Activated CD4-positive, alpha-beta T cell treated with anti-CD3 and anti-CD28 coated beads for 1 hour (primary cell): Measurements from ENCODE around the gene C1QTNF3.
"Not testable (repeated sequence)": the region's sequence is repeated elsewhere in the genome, so short reads cannot be mapped to it uniquely, and the experiment has no call there.

Source experiments
- DNase-seq: peaks from one replicate; pipeline ENCODE4 v3.0.0-alpha.2; 2020

Gene C1QTNF3

GRCh38 chr5:34017254-34017653, 25.8 kb downstream of the C1QTNF3 start:
- no peak for DNase-seq

- no peak for DNase-seq
Observed at GRCh38 chr5:34016750-34017149, 26.3 kb downstream of the C1QTNF3 start.

- no peak for DNase-seq
Observed at GRCh38 chr5:34016222-34016621, 26.8 kb downstream of the C1QTNF3 start.

GRCh38 chr5:34015120-34015822, 27.7 kb downstream of the C1QTNF3 start:
- DNase-seq: no peak

GRCh38 chr5:34014626-34015025, 28.4 kb downstream of the C1QTNF3 start:
- DNase-seq: no peak

- no peak for DNase-seq
Observed at GRCh38 chr5:34013547-34013946, 29.5 kb downstream of the C1QTNF3 start.

- DNase-seq: no peak
Observed at GRCh38 chr5:34012791-34013190, 30.2 kb downstream of the C1QTNF3 start.

- no peak for DNase-seq
Observed at GRCh38 chr5:34011536-34011935, 31.5 kb downstream of the C1QTNF3 start.

- not testable (repeated sequence) for DNase-seq
Observed at GRCh38 chr5:34010146-34010545, 32.9 kb downstream of the C1QTNF3 start.

- DNase-seq: no peak
Observed at GRCh38 chr5:34009610-34010009, 33.4 kb downstream of the C1QTNF3 start.

- no peak for DNase-seq
Observed at GRCh38 chr5:34008802-34009201, 34.2 kb downstream of the C1QTNF3 start.

- peak; percentile 83 for DNase-seq
Observed at GRCh38 chr5:34007621-34008600, 35.1 kb downstream of the C1QTNF3 start, which contains the start of gene AMACR. Gene AMACR, minus strand, starts transcription at chr5:34008050. Its CDS starts 31 bp downstream, at chr5:34008019.

GRCh38 chr5:34007201-34007620, 35.8 kb downstream of the C1QTNF3 start:
- DNase-seq: no peak

GRCh38 chr5:34005681-34006080, 37.3 kb downstream of the C1QTNF3 start:
- DNase-seq: no peak

GRCh38 chr5:34005211-34005610, 37.8 kb downstream of the C1QTNF3 start:
- DNase-seq: no peak

GRCh38 chr5:34003941-34004340, 39.1 kb downstream of the C1QTNF3 start:
- DNase-seq: no peak

- DNase-seq: no peak
Observed at GRCh38 chr5:34002629-34003328, 40.2 kb downstream of the C1QTNF3 start.

GRCh38 chr5:34001241-34001841, 41.7 kb downstream of the C1QTNF3 start:
- DNase-seq: no peak

GRCh38 chr5:33999978-34000377, 43.0 kb downstream of the C1QTNF3 start:
- DNase-seq: no peak

- DNase-seq: no peak
Observed at GRCh38 chr5:33997331-33997983, 45.6 kb downstream of the C1QTNF3 start.

- DNase-seq: no peak
Observed at GRCh38 chr5:33995865-33996264, 47.1 kb downstream of the C1QTNF3 start.

- DNase-seq: no peak
Observed at GRCh38 chr5:33994845-33995244, 48.2 kb downstream of the C1QTNF3 start.
